ENCODE data around the gene DMKN.

The DMKN gene

GRCh38 chr19:35524181-35524837 is 10.9 kb upstream of the DMKN start:
- no peak for DNase-seq (ENCODE audit: low read depth)

GRCh38 chr19:35522745-35523327 is 9.4 kb upstream of the DMKN start:
- DNase-seq (ENCODE audit: low read depth), result no peak

- no peak for DNase-seq (ENCODE audit: low read depth)
Measured at GRCh38 chr19:35521124-35521743, 7.8 kb upstream of the DMKN start.

GRCh38 chr19:35519291-35519690 is 5.8 kb upstream of the DMKN start:
- no peak for DNase-seq (ENCODE audit: low read depth)

GRCh38 chr19:35518313-35518712 is 4.9 kb upstream of the DMKN start:
- DNase-seq (ENCODE audit: low read depth), result peak; percentile 99

- DNase-seq (ENCODE audit: low read depth), result no peak
Measured at GRCh38 chr19:35517342-35517741, 3.9 kb upstream of the DMKN start.

GRCh38 chr19:35516310-35516709 is 2.9 kb upstream of the DMKN start:
- DNase-seq (ENCODE audit: low read depth), result no peak

GRCh38 chr19:35514282-35514809 is 897 bp upstream of the DMKN start:
- DNase-seq (ENCODE audit: low read depth), result no peak

GRCh38 chr19:35512831-35513627 is 420 bp downstream of the DMKN start:
- DNase-seq (ENCODE audit: low read depth), result no peak

- no peak for DNase-seq (ENCODE audit: low read depth)
Measured at GRCh38 chr19:35511337-35511736, 2.1 kb downstream of the DMKN start.

- no peak for DNase-seq (ENCODE audit: low read depth)
Measured at GRCh38 chr19:35510626-35510964, 2.9 kb downstream of the DMKN start.

- peak; percentile 64 for DNase-seq (ENCODE audit: low read depth)
Measured at GRCh38 chr19:35509861-35510625, 3.4 kb downstream of the DMKN start.

- DNase-seq (ENCODE audit: low read depth), result no peak
Measured at GRCh38 chr19:35509018-35509652, 4.3 kb downstream of the DMKN start.

- no peak for DNase-seq (ENCODE audit: low read depth)
Measured at GRCh38 chr19:35508129-35508528, 5.3 kb downstream of the DMKN start.

GRCh38 chr19:35507561-35507960 is 5.9 kb downstream of the DMKN start:
- no peak for DNase-seq (ENCODE audit: low read depth)

GRCh38 chr19:35506011-35506410 is 7.4 kb downstream of the DMKN start:
- no peak for DNase-seq (ENCODE audit: low read depth)

GRCh38 chr19:35502751-35503150 is 10.7 kb downstream of the DMKN start:
- no peak for DNase-seq (ENCODE audit: low read depth)

GRCh38 chr19:35501684-35502083 is 11.8 kb downstream of the DMKN start:
- no peak for DNase-seq (ENCODE audit: low read depth)

GRCh38 chr19:35500611-35501010 is 12.8 kb downstream of the DMKN start:
- DNase-seq (ENCODE audit: low read depth), result no peak

- DNase-seq (ENCODE audit: low read depth), result no peak
Measured at GRCh38 chr19:35498984-35499527, 14.4 kb downstream of the DMKN start.

GRCh38 chr19:35498220-35498619 is 15.2 kb downstream of the DMKN start:
- no peak for DNase-seq (ENCODE audit: low read depth)
